ENCODE measurements around the gene ADAMTS3.

The ADAMTS3 gene

GRCh38 chr4:72587334-72587733 lies 18.3 kb upstream of the ADAMTS3 start:
- no peak for DNase-seq (ENCODE audit: low spot score)
- TF ChIP-seq CTCF (IDR thresholded peaks at IDR 0.05; ENCODE audit: extremely low read depth, insufficient read depth, missing control alignments): no peak
- in situ Hi-C loops (cut with MboI; ENCODE audit: low pct_unique_long_range_greater_than_20kb, low sequenced_read_pairs, unreplicated experiment): no loop called here

DNA sequence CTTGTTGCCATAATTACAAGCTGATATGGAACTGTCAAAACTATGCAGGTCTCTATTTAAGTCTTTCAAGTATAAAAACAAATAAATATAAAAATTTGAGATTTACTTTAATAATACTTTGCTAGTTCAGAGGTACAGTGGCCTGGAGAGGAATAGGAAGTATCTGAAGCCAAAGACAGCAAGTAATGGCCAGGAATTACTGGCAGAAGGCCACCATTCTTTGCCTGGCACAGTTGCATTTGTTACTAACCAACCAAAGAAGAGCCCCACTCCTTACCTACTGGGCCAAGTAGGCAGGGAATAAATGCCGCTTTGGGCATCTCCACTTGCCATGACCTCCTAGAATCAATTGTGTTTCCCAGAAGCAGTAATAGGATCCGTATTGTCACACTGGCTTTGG lies 13.8 kb upstream of the ADAMTS3 start:
- no peak for DNase-seq (ENCODE audit: low spot score)
- TF ChIP-seq CTCF (IDR thresholded peaks at IDR 0.05; ENCODE audit: extremely low read depth, insufficient read depth, missing control alignments): no peak
- in situ Hi-C loops (cut with MboI; ENCODE audit: low pct_unique_long_range_greater_than_20kb, low sequenced_read_pairs, unreplicated experiment): no loop called here

- DNase-seq (ENCODE audit: low spot score): no peak
- in situ Hi-C loops (cut with MboI; ENCODE audit: low pct_unique_long_range_greater_than_20kb, low sequenced_read_pairs, unreplicated experiment): no loop called here
- no peak for TF ChIP-seq CTCF (IDR thresholded peaks at IDR 0.05; ENCODE audit: extremely low read depth, insufficient read depth, missing control alignments)
Observed at GRCh38 chr4:72577211-72577610, 8.2 kb upstream of the ADAMTS3 start.

GRCh38 chr4:72571337-72571736 lies 2.3 kb upstream of the ADAMTS3 start:
- no peak for TF ChIP-seq CTCF (IDR thresholded peaks at IDR 0.05; ENCODE audit: extremely low read depth, insufficient read depth, missing control alignments)
- in situ Hi-C loops (cut with MboI; ENCODE audit: low pct_unique_long_range_greater_than_20kb, low sequenced_read_pairs, unreplicated experiment): no loop called here
- no peak for DNase-seq (ENCODE audit: low spot score)

DNA sequence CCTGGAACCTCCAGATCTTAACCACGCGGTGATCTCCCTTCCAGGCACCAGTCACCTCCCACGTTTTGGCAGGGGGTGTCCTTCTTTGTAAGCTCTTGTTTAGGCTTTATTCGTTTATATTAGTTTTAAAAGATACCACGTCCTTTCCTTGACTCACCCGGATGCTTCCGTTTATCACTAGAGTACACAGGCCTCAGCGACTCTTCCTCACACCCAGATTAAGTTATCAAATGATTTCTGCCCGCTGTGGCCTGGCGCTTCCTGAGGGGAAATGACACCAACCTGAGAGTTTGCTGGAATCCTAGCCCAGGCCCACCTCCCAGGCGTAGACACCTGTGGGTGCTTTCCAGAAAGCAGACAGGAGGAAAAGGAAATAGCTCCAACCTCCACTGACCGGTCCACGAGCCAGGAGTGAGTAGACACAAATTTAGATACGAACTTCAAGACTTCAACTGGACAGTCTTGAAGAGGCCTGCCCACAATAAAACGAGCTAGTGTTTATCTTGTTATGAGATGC lies 756 bp upstream of the ADAMTS3 start:
- no peak for DNase-seq (ENCODE audit: low spot score)
- no peak for TF ChIP-seq CTCF (IDR thresholded peaks at IDR 0.05; ENCODE audit: extremely low read depth, insufficient read depth, missing control alignments)
- in situ Hi-C loops (cut with MboI; ENCODE audit: low pct_unique_long_range_greater_than_20kb, low sequenced_read_pairs, unreplicated experiment): no loop called here

DNA sequence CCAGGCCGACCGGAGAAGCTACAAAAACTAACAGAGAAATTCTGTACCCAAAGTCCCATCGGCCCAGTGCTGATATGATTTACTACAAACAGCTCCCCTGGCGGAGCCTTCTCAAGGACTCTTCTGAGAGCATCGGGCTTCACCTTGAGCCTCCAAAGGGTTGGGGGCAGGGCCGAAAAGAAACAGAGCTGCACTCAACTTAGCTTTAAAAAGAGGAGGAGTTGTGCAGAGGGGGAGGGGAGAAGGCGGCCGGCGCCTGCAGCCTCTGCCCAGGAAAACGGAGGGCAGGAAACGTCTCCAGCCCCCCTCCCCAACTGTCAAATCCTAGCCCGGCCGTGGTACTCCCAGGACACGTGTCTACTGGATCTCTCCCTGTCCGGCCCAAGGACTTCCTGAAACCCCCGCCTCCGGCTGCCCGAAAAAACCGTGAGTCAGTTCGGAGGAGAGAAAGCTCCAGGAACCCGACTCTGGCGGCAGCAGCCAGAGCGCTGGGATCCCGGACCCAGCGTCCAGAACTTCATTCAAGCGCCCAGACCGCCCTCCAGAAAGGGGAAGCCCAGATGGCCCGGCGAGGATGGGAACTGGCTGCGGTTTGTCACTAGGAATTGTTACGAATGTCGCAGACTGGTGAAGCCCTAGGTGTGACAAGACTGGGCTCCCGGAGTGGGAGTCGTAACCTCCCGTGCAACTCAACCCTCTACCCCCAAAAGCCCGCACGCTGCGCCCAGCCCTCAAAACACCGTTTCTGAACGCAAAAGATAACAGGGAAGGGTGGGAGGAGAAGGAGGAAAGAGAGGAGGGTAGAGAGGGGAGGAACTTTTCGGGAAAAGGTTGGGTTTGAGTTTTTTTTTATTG lies 973 bp downstream of the ADAMTS3 start:
- in situ Hi-C loops (cut with MboI; ENCODE audit: low pct_unique_long_range_greater_than_20kb, low sequenced_read_pairs, unreplicated experiment): no loop called here
- TF ChIP-seq CTCF (IDR thresholded peaks at IDR 0.05; ENCODE audit: extremely low read depth, insufficient read depth, missing control alignments): no peak
- DNase-seq (ENCODE audit: low spot score): peak; percentile 54

All from GM13977 (cell line).